NOMO-1 treated with DMSO at 0.1 percent for 48 hours (cell line): Measurements from ENCODE around the gene PRC1.

Experiments used
- DNase-seq: peaks from one replicate; lab custom pipeline; 2025; ENCODE audit not compliant: unreplicated experiment; lab: John Stamatoyannopoulos, UW

The PRC1 gene

DNA sequence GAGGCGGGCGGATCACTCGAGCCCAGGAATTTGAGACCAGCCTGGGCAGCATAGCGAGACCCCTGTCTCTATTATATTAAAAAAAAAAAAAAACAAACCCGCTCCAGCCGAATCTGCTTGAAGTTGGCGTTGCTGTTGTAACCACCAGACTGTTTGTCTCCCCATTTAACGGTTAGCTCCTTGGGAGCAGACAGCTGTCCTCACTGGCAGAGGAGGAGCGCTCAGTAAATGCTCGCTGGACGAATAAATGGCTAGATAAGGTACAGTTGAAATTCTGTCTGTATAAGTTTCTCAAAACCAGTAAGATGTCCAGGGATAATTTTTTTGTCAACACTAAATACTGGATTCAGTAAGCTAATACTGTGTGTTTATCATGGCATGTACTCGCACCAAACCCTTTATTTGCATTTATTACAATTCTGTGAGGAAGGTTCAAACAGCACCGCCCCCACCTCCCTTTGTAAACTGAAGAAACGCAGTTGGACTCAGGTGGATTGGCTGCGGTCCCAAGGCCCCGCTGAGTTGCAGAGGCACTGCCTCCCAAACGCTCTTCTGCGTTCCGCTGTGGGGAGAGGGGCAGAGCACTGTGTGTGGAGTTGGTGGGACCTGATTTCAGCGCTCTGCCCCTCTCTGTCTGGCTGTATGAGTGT, 38.6 kb downstream of the PRC1 start:
- peak; percentile 23 for DNase-seq

DNA sequence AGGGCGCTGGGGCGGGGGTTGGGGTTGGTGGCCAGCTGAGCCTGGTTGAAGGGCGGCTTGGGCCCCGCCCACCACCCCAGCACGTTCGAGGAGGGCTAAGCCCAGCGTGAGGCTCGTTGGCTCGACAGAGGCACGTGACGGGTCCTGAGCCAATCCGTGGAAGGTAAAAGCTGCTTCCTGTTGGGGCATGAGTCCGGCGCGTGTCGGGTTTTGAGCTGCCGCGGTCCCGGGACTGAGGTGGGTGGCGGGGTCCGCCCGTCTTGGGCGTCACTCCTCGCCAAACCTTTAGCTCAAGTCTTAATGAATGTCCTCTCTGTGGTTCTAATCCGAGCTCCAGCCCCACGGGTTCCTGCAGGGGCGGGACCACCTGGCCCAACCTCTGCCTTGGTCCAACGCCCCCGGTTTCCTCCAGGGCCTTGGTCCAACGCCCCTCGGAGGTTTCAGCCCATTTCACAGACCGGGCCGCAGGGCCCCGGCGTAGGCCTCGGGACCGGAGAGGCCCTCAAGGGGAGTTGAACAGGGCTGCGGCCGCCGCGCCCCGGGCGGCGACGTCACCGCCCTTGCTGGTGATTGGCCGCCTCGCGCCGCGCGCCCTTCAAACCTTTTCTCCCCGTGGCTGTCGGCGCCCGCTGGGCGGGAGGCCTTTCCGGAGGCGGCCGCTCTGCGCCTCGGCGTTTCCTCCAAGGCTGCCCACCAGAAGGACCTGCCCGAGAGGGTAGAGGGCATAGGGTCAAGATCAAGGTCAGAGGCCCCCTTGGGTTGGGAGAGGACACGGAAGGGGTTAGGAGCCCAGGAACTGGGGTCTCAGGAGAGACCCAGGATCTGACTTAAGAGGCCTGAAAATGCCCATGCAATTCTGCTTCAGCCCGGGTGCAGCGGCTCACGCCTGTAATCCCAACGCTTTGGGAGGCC, 39.4 kb downstream of the PRC1 start, which contains the start of gene RCCD1:
Gene RCCD1 (plus strand): TSS at position 173 of the 912 bp plus-strand sequence. CDS start 1,851 bp downstream, outside the sequence.
- peak; percentile 96 for DNase-seq

DNA sequence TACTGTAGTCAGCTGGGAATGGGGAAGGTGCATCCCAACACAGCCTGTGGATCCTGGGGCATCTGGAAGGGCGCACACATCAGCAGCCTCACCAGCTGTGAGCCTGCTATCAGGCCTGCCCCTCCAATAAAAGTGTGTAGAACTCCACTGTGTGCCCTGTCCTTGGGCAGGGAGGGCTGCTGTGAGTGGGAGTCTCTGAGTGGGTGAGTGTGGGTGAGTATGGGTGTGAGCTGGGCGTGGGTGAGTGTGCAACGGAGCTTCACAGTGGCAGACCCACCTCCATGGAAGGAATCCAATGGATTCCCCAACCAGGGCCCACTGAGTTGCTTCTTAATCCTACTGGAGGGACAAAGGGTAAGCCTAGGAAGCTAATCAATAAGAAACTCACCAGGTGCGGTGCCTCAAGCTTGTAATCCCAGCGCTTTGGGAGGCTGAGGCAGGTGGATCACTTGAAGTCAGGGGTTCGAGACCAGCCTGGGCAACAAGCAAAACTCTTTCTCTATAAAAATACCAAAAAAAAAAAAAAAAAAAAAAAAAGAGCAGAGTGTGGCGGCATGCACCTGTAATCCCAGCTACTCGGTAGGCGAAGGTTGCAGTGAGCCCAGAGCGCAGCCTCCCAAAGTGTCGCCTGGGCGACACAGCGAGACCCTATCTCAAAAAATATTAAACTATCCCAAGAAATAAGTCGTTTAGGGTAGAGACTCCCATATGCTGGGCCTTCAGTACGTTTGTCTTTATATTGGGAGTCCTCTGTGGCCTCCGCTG, 40.2 kb downstream of the PRC1 start:
- no peak for DNase-seq

DNA sequence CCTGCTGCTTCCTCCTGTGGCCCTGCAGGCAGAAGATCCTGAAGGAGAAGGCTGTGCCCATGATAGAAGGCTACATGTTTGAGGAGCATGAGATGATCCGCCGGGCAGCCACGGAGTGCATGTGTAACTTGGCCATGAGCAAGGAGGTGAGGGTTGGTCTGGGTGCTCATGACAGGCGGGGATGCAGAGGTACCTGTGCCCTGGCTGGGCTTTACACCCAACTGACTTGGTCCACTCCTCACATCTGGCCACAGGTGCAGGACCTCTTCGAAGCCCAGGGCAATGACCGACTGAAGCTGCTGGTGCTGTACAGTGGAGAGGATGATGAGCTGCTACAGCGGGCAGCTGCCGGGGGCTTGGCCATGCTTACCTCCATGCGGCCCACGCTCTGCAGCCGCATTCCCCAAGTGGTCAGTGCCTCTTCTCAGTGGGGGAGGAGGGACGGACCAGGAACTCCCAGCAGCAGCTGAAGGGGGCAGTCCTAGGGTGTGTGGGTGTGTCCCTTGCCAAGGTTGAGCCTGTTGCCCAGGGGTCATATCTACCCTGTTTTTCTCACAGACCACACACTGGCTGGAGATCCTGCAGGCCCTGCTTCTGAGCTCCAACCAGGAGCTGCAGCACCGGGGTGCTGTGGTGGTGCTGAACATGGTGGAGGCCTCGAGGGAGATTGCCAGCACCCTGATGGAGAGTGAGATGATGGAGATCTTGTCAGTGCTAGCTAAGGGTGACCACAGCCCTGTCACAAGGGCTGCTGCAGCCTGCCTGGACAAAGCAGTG, 41.2 kb downstream of the PRC1 start:
- no peak for DNase-seq

- no peak for DNase-seq
Measured at GRCh38 chr15:90950676-90951075, 43.7 kb downstream of the PRC1 start.

GRCh38 chr15:90949979-90950675, 44.2 kb downstream of the PRC1 start:
- no peak for DNase-seq

GRCh38 chr15:90948506-90948905, 45.8 kb downstream of the PRC1 start:
- DNase-seq, result no peak

DNA sequence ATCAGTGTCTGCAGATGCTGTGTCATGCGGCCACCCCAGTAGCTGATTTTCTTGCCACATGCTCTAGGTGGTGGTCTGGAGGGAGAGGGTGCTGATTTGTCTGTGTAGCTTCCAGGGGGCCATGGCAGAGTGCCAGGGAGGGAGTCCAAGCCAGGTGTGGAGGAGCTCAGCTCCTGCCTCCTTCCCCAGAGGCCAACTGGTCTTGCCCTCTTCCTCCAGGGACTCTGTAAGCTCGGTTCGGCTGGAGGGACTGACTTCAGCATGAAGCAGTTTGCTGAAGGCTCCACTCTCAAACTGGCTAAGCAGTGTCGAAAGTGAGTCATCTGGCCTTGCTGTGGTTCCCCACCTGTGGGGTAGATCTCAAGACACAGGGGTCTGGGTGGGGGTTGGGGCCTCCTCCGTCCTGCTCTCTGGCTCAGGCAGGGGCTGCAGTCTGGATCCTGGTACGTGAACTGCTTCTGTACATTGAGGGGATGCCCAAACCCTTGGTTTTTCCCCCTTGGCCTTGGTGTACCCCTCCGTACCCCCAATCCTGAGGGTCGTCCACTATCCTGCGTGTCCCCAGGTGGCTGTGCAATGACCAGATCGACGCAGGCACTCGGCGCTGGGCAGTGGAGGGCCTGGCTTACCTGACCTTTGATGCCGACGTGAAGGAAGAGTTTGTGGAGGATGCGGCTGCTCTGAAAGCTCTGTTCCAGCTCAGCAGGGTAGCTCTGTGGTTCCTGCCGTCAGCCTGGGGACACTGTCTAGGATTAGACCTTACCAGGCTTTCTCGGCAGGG, 46.6 kb downstream of the PRC1 start:
- no peak for DNase-seq

- DNase-seq, result no peak
Measured at GRCh38 chr15:90946941-90947576, 47.3 kb downstream of the PRC1 start.

DNA sequence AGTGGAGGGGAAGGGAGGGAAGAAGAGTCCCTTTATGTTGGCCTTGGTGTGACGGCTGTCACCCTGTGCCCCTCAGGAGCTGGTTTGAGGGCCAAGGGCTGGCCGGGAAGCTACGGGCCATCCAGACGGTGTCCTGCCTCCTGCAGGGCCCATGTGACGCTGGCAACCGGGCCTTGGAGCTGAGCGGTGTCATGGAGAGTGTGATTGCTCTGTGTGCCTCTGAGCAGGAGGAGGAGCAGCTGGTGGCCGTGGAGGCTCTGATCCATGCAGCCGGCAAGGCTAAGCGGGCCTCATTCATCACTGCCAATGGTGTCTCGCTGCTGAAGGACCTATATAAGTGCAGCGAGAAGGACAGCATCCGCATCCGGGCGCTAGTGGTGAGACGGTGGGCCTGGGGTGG, 47.8 kb downstream of the PRC1 start:
- DNase-seq, result no peak

DNA sequence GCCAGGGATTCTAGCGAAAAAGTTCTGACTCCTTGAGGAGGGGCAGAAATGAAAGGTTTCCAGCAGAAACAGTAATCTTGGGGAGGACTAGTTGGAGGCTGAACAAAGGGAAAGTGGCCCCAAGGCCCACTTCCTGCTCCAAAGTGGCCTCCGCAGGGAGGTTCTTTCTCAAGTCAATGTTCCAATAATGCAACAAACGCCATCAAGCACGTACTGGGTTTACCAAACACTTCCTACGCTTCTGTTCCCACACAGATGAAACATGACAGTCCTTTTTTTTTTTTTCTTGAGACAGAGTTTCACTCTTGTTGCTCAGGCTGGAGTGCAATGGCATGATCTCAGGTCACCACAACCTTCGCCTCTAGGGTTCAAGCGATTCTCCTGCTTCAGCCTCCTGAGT, 49.2 kb downstream of the PRC1 start:
- no peak for DNase-seq

DNA sequence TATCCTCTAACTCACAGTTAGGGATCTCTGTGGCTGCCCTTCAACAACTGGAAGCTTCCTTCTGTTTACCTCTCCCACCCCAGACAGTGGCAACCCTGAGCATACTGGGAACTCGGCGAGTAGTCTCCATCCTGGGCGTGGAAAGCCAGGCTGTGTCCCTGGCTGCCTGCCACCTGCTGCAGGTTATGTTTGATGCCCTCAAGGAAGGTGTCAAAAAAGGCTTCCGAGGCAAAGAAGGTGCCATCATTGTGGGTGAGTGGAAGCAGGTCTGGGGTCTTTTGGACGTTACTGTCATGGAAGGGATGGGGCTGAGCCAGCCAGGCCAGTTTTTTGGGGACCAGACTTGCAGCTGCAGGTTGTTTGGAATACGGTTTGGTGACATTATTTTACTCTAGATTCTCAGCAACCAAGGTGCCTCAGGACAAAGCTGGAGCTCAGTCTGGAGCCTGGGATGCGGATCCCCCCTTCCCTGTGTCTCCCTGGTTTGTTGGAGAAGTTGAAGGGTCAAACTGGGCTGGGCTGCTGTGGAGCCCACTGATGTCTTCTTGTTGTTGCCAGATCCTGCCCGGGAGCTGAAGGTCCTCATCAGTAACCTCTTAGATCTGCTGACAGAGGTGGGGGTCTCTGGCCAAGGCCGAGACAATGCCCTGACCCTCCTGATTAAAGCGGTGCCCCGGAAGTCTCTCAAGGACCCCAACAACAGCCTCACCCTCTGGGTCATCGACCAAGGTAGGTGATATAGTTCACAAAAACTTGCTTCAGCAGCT, 51.8 kb downstream of the PRC1 start:
- DNase-seq, result no peak

DNA sequence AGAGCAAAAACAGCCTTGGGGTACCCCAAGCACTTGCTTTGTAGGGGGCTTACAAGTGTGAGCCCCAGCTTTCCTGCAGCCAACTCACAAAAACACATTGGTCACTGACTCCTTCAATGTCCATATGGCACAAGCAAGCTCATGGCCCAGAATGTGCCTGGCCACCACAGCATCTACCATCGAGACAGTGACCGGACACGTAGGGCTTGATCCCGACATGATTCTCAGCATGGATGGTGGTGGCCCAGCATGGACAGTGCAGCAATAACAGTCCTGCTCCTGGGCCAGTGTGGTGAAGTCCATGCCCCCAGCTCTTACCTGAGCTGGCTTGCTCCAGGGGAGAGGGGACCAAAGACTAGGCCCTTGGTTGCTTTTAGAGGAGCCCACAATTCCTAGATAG, 53.3 kb downstream of the PRC1 start:
- DNase-seq, result no peak

GRCh38 chr15:90939756-90940155, 54.6 kb downstream of the PRC1 start:
- DNase-seq, result no peak

DNA sequence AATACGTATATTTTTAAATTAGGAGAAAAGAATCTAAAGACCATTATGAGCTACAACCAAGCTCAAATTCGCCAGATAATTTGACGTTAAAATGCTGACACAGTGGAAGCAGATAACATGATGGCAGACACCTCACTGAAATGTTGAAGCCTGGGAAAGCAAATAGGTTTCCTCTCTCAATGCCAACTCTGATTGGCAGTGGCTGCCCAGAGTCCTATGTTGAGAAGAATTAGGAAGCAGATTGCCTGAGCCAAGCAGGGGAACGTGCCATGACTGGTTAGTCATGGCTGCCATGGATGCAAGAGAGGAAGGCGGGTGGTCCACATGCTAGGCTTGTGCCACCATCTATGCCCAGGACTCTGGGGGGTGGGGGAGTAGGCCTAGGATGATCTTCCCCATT, 56.1 kb downstream of the PRC1 start:
- DNase-seq, result no peak

GRCh38 chr15:90936823-90937222, 57.5 kb downstream of the PRC1 start:
- DNase-seq, result no peak

DNA sequence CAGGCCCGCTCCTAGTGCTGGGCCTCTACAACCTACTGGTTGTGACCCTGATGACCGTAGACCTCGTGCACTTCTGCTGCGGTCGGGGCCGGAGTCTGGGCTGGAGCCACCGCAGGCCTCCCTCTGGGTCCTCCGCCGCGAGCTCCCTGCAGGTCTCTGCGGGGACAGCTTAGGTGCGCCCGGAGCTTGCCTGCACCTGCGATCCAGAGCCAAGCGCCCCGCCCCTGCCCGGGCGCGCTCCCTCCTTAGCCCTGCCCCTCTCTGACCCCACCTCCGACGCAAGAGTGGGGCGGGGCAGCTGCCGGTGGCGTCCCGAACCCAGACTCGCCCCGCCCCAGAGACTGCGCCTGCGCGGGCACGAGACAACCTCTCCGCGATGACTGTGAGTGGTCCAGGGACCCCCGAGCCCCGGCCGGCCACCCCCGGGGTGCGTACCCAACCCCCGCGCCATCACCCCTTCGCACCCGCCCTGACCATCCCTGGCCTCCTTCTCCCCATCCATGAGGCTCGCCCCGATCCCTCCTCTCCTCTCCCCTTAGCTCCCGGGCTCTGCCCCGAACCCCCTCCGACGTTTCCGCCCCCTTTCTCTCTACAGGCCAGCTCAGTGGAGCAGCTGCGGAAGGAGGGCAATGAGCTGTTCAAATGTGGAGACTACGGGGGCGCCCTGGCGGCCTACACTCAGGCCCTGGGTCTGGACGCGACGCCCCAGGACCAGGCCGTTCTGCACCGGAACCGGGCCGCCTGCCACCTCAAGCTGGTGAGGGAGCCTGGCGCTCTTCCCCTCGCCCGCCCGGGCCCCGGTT, 59.2 kb downstream of the PRC1 start, which contains the start of gene UNC45A:
Gene UNC45A (plus strand): TSS at position 337 of the 803 bp plus-strand sequence. CDS start 40 bp downstream, at position 377.
- DNase-seq, result peak; percentile 74
